Measurements from ENCODE around the gene DGUOK. TPM values are rescaled to one million over a fixed set of nuclear protein-coding genes. Genes with fewer than 3 reads are reported as not detected.

Gene DGUOK
- total RNA-seq, 1 donor from 2014 or later: 66.8 TPM

GRCh38 chr2:73964223-73964622 is 37.5 kb downstream of the DGUOK start:
- TF ChIP-seq, protein P1, sequence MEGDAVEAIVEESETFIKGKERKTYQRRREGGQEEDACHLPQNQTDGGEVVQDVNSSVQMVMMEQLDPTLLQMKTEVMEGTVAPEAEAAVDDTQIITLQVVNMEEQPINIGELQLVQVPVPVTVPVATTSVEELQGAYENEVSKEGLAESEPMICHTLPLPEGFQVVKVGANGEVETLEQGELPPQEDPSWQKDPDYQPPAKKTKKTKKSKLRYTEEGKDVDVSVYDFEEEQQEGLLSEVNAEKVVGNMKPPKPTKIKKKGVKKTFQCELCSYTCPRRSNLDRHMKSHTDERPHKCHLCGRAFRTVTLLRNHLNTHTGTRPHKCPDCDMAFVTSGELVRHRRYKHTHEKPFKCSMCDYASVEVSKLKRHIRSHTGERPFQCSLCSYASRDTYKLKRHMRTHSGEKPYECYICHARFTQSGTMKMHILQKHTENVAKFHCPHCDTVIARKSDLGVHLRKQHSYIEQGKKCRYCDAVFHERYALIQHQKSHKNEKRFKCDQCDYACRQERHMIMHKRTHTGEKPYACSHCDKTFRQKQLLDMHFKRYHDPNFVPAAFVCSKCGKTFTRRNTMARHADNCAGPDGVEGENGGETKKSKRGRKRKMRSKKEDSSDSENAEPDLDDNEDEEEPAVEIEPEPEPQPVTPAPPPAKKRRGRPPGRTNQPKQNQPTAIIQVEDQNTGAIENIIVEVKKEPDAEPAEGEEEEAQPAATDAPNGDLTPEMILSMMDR (IDR thresholded peaks at IDR 0.05; ENCODE audit: insufficient read depth, low read length, poor library complexity, severe bottlenecking): no peak
- Histone ChIP-seq H3K36me3 (ENCODE audit: control insufficient read depth, insufficient read depth, low read length) (no peaks in the 10 kb centered on the region), H3K4me3 (ENCODE audit: low read depth, low read length) (no peak overlapping the region), H3K27me3 (ENCODE audit: control insufficient read depth, insufficient read depth, low read length) (no peaks in the 10 kb centered on the region)
- DNase-seq (ENCODE audit: low read depth): no peak

GRCh38 chr2:73965053-73965452 is 38.4 kb downstream of the DGUOK start:
- no peaks in the 10 kb centered on the region for H3K27me3 ChIP-seq (ENCODE audit: control insufficient read depth, insufficient read depth, low read length)
- DNase-seq (ENCODE audit: low read depth): no peak
- no peaks in the 10 kb centered on the region for H3K36me3 ChIP-seq (ENCODE audit: control insufficient read depth, insufficient read depth, low read length)
- TF ChIP-seq, protein P1 (IDR thresholded peaks at IDR 0.05; ENCODE audit: insufficient read depth, low read length, poor library complexity, severe bottlenecking): no peak
- no peak overlapping the region for H3K4me3 ChIP-seq (ENCODE audit: low read depth, low read length)

GRCh38 chr2:73968357-73968937 is 41.8 kb downstream of the DGUOK start:
- TF ChIP-seq, protein P1 (IDR thresholded peaks at IDR 0.05; ENCODE audit: insufficient read depth, low read length, poor library complexity, severe bottlenecking): no peak

GRCh38 chr2:73969356-73969755 is 42.7 kb downstream of the DGUOK start:
- Histone ChIP-seq H3K27me3 (ENCODE audit: control insufficient read depth, insufficient read depth, low read length) (no peaks in the 10 kb centered on the region), H3K4me3 (ENCODE audit: low read depth, low read length) (no peak overlapping the region), H3K36me3 (ENCODE audit: control insufficient read depth, insufficient read depth, low read length) (no peaks in the 10 kb centered on the region)
- no peak for DNase-seq (ENCODE audit: low read depth)
- TF ChIP-seq, protein P1 (IDR thresholded peaks at IDR 0.05; ENCODE audit: insufficient read depth, low read length, poor library complexity, severe bottlenecking): no peak

More at GRCh38 chr2:73968357-73968937, 41.8 kb downstream of the DGUOK start:
- DNase-seq (ENCODE audit: low read depth): no peak
- Histone ChIP-seq H3K27me3 (ENCODE audit: control insufficient read depth, insufficient read depth, low read length) (no peaks in the 10 kb centered on the region), H3K36me3 (ENCODE audit: control insufficient read depth, insufficient read depth, low read length) (no peaks in the 10 kb centered on the region), H3K4me3 (ENCODE audit: low read depth, low read length) (no peak overlapping the region)

DNA sequence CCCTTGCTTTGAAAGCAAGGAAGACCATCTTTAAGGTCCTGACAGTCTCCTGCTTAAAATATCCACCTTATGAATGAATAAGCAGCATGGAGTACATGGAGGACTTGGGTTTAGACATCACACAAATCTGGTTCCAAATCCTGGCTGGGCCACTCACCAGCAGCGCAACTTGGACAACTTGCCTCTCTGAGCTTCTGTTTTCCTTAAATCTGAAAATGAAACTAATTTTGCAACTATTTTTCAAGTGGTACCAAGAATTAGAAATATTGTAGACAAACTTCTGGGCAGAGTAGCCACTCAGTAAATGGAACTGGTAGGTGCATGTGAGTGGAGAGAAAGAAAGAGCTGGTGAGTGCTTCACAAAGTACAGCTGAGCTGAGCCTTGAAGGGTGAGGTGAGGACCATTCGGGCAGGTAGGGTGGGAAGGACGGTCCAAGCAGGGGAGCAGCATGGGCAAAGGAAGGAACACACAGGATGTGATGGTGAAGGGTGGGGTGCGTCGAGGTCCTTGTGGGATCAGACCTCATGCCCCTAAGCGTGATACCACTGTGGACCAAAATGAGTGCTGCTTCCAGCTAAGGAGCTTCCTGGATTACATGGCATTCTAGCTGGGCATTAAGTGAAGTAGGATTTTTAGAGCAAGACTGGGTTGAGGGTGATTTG is 43.6 kb downstream of the DGUOK start:
- no peak for DNase-seq (ENCODE audit: low read depth)
- no peaks in the 10 kb centered on the region for H3K36me3 ChIP-seq (ENCODE audit: control insufficient read depth, insufficient read depth, low read length)
- H3K27me3 ChIP-seq (ENCODE audit: control insufficient read depth, insufficient read depth, low read length): no peaks in the 10 kb centered on the region
- TF ChIP-seq, protein P1 (IDR thresholded peaks at IDR 0.05; ENCODE audit: insufficient read depth, low read length, poor library complexity, severe bottlenecking): no peak
- H3K4me3 ChIP-seq (ENCODE audit: low read depth, low read length): no peak overlapping the region

Data from kidney epithelial cell (primary cell).